Large intestine (tissue), 3 donors: ENCODE measurements around the gene MRTFB. TPM values are rescaled to one million over a fixed set of nuclear protein-coding genes. Genes with fewer than 3 reads are reported as not detected.
A peak's percentile ranks its signal among the peaks of the same experiment; 100 is the strongest.
"Not testable (repeated sequence)": the region's sequence is repeated elsewhere in the genome, so short reads cannot be mapped to it uniquely, and the experiment has no call there.

ENCODE experiments used
- DNase-seq, 2 donors: peaks; one replicate each; pipeline versions ENCODE4 v3.0.0 to v3.0.0-alpha.2; 2013
- H3K27ac ChIP-seq: one replicate; pipeline ENCODE4 v1.5.1; 2013; ENCODE audit warnings: low read length
- H3K27me3 ChIP-seq: 2 replicates; pipeline ENCODE4 v1.6.1; 2013; ENCODE audit warnings: low read length; ENCODE audit not compliant: control insufficient read depth, insufficient read depth
- H3K36me3 ChIP-seq: 2 replicates; pipeline ENCODE4 v1.6.1; 2013; ENCODE audit warnings: low read length; ENCODE audit not compliant: control insufficient read depth, insufficient read depth
- H3K4me1 ChIP-seq: one replicate; pipeline ENCODE4 v1.6.1; 2013; ENCODE audit warnings: low read length; ENCODE audit not compliant: control insufficient read depth, insufficient read depth
- H3K4me3 ChIP-seq: one replicate; pipeline ENCODE4 v1.5.1; 2013; ENCODE audit warnings: low read length
- H3K9me3 ChIP-seq: one replicate; pipeline ENCODE4 v1.6.1; 2013; ENCODE audit warnings: mild to moderate bottlenecking, low read depth, low read length, moderate library complexity; ENCODE audit not compliant: control insufficient read depth
- WGBS: methylation state at CpG from one replicate; pipeline ENCODE4 v1.1.5; 2013; ENCODE audit warnings: low lambda C conversion rate; ENCODE audit not compliant: insufficient coverage; 5-methylcytosine and 5-hydroxymethylcytosine counted together
- polyA plus RNA-seq: library from polyadenylated mRNA; unstranded; fragments of 120-200 nt; gene quantifications from one replicate; pipeline ENCODE4 v1.2.1, GENCODE V29; 2013

MRTFB gene
- polyA plus RNA-seq, 1 donor: 20.6 TPM

GRCh38 chr16:14042706-14043105 lies 28.4 kb upstream of the MRTFB start:
- no CpG with 5 or more reads among the region's 10 CpGs for WGBS
- Histone ChIP-seq H3K4me3 (no peak overlapping the region), H3K9me3 (no peaks in the 10 kb centered on the region), H3K27me3 (no peaks in the 10 kb centered on the region), H3K36me3 (no peaks in the 10 kb centered on the region), H3K27ac (no peak overlapping the region), H3K4me1 (no peaks in the 10 kb centered on the region)
- no peak for DNase-seq

GRCh38 chr16:14043278-14043677 lies 27.8 kb upstream of the MRTFB start:
- Histone ChIP-seq H3K36me3 (no peaks in the 10 kb centered on the region), H3K9me3 (no peaks in the 10 kb centered on the region), H3K4me1 (no peaks in the 10 kb centered on the region), H3K27me3 (no peaks in the 10 kb centered on the region), H3K27ac (no peak overlapping the region), H3K4me3 (no peak overlapping the region)
- no peak for DNase-seq
- WGBS: no CpG with 5 or more reads among the region's 6 CpGs

GRCh38 chr16:14043793-14044192 lies 27.3 kb upstream of the MRTFB start:
- Histone ChIP-seq H3K27ac (no peak overlapping the region), H3K4me1 (no peaks in the 10 kb centered on the region), H3K36me3 (no peaks in the 10 kb centered on the region), H3K9me3 (no peaks in the 10 kb centered on the region), H3K27me3 (no peaks in the 10 kb centered on the region), H3K4me3 (no peak overlapping the region)
- WGBS: no CpG with 5 or more reads among the region's 6 CpGs
- no peak for DNase-seq

GRCh38 chr16:14047121-14047859 lies 23.8 kb upstream of the MRTFB start:
- not testable (repeated sequence) for H3K4me1 ChIP-seq, DNase-seq
- WGBS: no CpG with 5 or more reads among the region's 6 CpGs

GRCh38 chr16:14050291-14051027 lies 20.7 kb upstream of the MRTFB start:
- peak; percentile 45 to 60 for DNase-seq

More at GRCh38 chr16:14047121-14047859, 23.8 kb upstream of the MRTFB start:
- H3K27ac ChIP-seq, H3K36me3 ChIP-seq, H3K27me3 ChIP-seq, H3K9me3 ChIP-seq, H3K4me3 ChIP-seq: not testable (repeated sequence)

GRCh38 chr16:14051103-14051729 lies 19.9 kb upstream of the MRTFB start:
- H3K9me3 ChIP-seq: no peaks in the 10 kb centered on the region
- no CpG with 5 or more reads among the region's 5 CpGs for WGBS
- no peaks in the 10 kb centered on the region for H3K4me1 ChIP-seq
- H3K4me3 ChIP-seq: no peak overlapping the region
- no peaks in the 10 kb centered on the region for H3K27me3 ChIP-seq
- H3K36me3 ChIP-seq: no peaks in the 10 kb centered on the region
- DNase-seq: no peak
- H3K27ac ChIP-seq: no peak overlapping the region

More at GRCh38 chr16:14050291-14051027, 20.7 kb upstream of the MRTFB start:
- Histone ChIP-seq H3K9me3 (no peaks in the 10 kb centered on the region), H3K4me1 (no peaks in the 10 kb centered on the region), H3K4me3 (no peak overlapping the region), H3K36me3 (no peaks in the 10 kb centered on the region), H3K27ac (no peak overlapping the region), H3K27me3 (no peaks in the 10 kb centered on the region)
- 44% methylated on average over 4 of the region's 10 CpGs for WGBS

- WGBS: 100% methylated on average over 1 of the region's 5 CpGs
- no peak for DNase-seq
- Histone ChIP-seq H3K4me3 (no peak overlapping the region), H3K27ac (no peak overlapping the region), H3K9me3 (no peaks in the 10 kb centered on the region), H3K27me3 (no peaks in the 10 kb centered on the region), H3K4me1 (no peaks in the 10 kb centered on the region), H3K36me3 (no peaks in the 10 kb centered on the region)
Measured at GRCh38 chr16:14056970-14057369, 14.1 kb upstream of the MRTFB start.

GRCh38 chr16:14057878-14058382 lies 13.2 kb upstream of the MRTFB start:
- no peaks in the 10 kb centered on the region for H3K27me3 ChIP-seq
- no peaks in the 10 kb centered on the region for H3K9me3 ChIP-seq
- no CpG with 5 or more reads among the region's 10 CpGs for WGBS
- H3K36me3 ChIP-seq: no peaks in the 10 kb centered on the region
- DNase-seq: no peak
- no peaks in the 10 kb centered on the region for H3K4me1 ChIP-seq
- no peak overlapping the region for H3K27ac ChIP-seq
- H3K4me3 ChIP-seq: no peak overlapping the region

GRCh38 chr16:14061732-14062259 lies 9.3 kb upstream of the MRTFB start:
- no CpG with 5 or more reads among the region's 1 CpG for WGBS
- H3K27ac ChIP-seq: no peak overlapping the region
- H3K9me3 ChIP-seq: no peaks in the 10 kb centered on the region
- H3K27me3 ChIP-seq: no peaks in the 10 kb centered on the region
- no peak for DNase-seq
- H3K4me1 ChIP-seq: no peaks in the 10 kb centered on the region
- no peak overlapping the region for H3K4me3 ChIP-seq
- no peaks in the 10 kb centered on the region for H3K36me3 ChIP-seq

- no CpG with 5 or more reads among the region's 7 CpGs for WGBS
- DNase-seq: no peak
Measured at GRCh38 chr16:14062261-14062660, 8.9 kb upstream of the MRTFB start.

More at GRCh38 chr16:14062261-14062660, 8.9 kb upstream of the MRTFB start:
- no peaks in the 10 kb centered on the region for H3K36me3 ChIP-seq
- no peaks in the 10 kb centered on the region for H3K9me3 ChIP-seq
- H3K27ac ChIP-seq: no peak overlapping the region
- no peaks in the 10 kb centered on the region for H3K4me1 ChIP-seq
- H3K4me3 ChIP-seq: no peak overlapping the region
- H3K27me3 ChIP-seq: no peaks in the 10 kb centered on the region
